AML-193 (cell line): ENCODE results near the gene INTS2.
"Not testable (repeated sequence)": the region's sequence is repeated elsewhere in the genome, so short reads cannot be mapped to it uniquely, and the experiment has no call there.

Experiments used
- DNase-seq, 2 experiments: peaks; one replicate each; lab custom pipeline; 2025; lab: John Stamatoyannopoulos, UW

Gene INTS2

DNA sequence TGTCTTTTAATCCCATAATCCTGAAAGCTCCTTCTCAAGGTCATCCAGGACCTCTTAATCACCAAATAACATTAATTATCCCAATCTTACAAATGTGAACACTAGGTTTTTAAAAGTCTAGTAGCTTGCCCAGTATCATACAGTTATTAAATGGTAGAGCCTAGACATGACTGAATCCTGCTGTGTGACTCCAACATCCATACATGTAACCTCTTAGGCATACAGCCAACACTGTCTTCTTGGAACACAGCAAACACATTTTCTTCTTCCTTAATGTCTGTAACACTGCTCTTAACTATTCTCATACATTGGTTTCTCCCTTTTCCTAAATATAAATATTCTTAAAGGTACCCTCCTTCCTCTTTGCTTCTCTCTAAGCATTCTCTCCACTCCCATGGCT lies 78.1 kb downstream of the INTS2 start:
- DNase-seq: no peak

DNA sequence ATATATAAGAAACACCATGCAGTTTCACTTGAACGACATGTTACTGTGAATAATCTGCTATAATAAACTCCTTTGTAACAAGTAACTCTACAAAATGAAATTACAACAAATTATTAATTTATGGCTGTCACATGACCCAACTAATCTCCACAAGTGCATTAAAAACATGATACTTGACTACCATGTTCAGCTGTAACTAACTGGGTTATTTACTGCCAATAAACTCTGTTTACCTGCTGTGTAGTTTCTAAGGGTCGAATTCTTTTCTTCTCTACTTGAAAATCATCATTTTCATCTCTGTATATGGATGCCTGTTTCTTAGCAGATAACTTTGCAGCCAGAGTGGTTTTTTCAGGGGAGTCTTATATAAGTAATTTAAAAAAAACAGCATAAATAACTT lies 78.9 kb downstream of the INTS2 start:
- DNase-seq: no peak

DNA sequence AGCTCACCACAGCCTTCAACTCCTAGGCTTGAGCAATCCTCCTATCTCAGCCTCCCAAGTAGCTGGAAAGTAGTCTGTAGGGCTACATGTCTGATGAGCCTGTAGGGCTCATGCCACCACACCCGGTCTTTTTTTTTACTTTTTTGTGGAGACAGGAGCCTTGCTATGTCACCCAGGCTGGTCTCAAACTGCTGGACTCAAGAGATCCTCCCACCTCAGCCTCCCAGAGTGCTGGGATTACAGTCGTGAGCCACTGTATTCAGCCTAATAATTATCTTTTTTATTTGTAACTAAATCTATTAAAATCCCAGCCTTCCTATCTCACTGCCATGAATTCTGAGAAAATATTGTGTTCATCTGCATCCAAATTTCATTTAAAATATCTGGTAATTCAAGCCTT lies 79.5 kb downstream of the INTS2 start:
- no peak for DNase-seq

DNA sequence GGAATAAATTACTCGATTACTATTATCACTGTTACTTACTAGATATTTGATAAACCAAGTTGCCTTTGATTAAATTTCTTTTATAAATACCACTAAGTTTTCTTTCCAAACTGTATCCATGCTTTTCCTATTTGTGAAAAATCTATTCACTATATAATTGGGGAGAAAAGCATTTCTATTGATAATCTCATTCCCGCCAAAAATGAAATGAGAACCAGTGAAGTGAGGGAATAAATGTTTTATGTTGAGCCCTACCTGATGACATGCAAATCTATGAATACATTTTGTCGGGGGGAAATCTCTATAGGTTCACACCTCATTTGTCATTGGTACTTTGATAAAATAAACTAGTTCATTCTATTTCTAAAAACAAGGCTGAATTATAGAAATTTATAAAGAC lies 80.1 kb downstream of the INTS2 start:
- DNase-seq: no peak

DNA sequence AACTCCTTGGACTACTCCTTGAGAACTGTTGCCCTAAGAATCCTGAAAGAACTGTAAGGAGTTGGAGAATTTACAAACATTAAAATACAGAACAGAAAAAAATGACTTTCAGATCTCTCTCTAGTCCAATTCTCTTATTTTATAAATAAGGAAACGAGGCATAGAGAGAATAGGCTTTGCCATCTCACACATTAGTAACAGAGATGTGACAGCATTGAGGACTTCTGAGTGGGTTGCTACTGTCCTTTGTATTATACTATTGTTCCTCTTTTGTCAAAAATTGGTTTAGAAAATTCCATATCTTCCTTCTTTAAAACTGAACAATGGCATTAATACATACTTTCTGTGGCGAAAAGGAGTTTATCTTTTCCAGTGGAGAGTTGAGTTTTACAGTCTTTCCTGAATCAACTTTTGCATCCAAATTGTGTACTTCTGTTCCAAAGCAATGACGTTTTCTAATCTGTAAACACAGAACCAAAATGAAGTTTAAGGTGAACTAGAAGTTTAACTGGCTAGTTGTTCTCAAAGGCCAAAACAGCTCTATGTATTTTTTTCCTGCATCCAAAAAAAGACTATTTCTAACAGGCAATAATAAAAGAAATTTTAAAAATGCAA lies 80.9 kb downstream of the INTS2 start:
- DNase-seq: no peak

DNA sequence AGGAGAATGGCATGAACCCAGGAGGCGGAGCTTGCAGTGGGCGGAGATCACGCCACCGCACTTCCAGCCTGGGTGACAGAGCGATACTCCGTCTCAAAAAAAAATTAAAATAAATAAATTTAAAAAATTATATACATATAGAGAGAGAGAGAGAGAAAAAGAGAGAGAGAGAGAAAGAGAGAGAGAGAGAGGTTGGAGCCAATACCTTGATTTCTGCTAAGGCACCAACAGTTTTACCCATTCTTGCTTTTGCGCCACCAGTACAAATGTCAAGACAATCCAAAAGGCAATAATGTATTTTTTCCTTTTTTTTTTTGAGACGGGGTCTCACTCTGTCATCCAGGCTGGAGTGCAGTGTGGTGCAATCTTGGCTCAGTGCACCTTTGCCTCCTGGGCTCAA lies 81.7 kb downstream of the INTS2 start:
- no peak for DNase-seq

DNA sequence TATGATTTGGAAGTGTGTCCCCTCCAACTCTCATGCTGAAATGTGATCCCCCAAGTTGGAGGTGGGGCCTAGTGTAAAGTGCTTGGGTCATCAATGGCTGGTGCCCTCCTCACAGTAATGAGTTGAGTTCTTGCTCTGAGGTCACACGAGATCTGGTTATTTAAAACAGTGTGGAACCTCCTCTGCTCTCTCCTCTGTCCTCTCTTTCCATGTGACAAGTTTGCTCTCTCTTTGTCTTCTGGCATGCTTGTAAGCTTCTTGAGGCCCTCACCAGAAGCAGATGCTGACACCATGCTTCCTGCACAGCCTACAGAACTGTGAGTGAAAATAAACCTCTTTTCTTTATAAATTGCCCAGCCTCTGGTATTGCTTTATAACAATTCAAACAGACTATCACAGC lies 84.3 kb downstream of the INTS2 start:
- no peak for DNase-seq

DNA sequence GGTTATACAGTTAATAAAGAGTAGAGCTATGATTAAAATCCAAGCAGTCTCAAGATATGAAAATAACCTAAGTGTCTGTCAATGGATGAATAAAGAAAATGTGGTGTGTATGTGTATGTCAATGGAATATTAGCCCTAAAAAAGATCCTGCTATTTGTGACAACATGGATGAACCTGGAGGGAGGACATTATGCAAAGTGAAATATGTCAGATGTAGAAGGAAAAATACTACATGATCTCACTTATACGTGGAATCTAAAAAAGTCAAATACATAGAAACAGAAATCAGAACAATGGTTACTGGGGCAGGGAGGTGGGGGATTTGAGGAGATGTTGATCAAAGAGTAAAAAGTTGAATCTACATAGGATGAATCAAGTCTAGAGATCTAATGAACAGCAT lies 84.9 kb downstream of the INTS2 start:
- no peak for DNase-seq

DNA sequence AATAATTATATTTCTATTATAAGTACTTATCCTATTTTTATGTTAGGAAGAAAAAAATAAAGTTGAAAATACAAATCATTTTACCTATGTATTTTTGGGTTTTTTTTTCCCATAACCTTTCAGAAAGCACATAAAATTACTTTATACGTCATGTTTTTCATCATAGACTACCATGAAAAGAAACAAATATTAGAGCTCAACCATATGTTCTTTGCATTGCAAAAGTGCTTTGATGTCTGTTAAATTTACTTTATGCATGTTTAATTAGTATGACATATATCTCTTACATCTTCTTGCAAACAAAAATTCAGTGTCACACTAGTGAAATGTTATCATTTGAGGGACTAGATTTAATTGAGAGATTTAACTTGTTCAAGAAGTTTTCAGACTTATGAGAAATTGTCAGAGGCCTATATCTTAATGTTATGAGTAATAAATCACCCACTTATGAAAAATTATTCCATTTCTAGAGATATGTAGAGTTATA lies 88.4 kb downstream of the INTS2 start:
- DNase-seq: no peak

DNA sequence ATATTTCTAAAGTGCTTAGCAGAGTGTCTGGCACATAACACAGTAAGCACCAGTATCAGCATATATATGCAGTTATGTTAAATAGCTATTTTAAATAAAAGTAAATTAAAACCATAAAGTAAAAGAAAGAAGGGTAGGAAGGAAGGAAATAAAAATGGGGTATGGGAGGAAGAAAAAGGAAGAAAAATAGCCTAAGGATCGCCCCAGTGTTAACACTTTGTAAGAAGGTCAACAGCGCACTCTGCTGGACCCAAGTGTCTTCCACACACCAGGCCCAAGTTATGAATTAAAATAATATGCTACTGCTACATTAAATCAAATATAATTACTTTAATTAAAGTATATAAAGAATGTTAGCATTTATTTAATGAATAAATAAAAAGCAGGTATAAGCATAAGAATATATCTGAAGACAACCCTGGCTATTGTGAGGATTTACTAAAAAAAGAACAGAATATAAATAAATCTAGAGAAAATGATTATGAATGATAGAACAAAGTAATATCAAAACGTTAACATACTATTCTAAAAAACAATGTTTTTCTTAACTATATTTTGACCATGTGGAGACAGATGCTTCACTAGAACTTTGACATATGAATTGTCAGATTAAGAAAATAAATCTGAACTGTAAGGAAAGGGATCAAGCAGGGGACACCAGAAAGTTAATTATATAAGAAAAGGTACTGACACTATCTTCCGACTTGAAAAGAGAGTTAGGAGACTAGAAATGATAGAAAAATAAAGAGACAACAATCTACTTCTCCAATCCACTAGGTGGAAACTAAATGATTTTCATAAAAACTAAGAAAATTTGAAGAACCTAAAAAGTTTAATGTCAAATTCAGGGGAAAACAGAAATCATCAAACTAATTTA lies 90.4 kb downstream of the INTS2 start:
- peak; percentile 72 to 79 for DNase-seq

DNA sequence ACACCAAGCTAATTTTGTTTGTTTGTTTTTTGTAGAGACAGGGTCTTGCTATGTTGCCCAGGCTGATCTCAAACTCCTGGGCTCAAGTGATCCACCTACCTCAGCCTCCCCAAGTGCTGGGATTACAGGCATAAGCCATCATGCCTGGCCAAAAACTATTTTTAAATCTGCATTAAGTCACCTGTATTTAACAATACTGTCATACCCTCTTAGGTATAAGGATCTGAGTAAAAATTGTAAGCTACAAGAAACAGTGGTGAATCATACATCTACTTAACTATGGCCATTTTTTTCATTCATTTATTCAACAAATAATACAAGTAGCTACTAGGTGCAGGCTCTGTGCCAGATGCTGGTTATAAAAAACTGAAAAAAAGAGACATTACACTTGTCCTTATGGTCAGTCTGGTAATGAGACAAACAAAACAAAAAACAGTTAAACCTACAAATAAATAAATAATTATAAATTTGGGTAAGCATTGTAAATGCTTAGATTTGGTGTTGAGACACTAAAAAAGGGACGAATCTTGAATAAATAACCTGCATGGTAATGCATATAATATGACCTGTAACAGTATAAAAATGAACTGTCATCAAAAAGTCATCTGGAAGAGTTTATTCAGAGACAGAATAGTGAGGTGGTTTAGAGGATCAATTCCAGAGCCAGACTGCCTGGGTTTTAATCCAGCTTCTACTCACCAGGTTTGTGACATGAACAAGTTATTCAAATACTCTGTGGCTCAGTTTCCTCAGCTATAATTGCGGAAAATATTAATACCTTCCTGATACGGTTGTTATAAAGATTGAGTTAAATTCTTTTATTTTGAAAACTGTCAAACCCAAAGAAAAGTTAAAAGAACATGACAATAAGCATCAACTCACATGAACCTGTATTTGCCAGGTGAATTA lies 91.3 kb downstream of the INTS2 start:
- no peak for DNase-seq

DNA sequence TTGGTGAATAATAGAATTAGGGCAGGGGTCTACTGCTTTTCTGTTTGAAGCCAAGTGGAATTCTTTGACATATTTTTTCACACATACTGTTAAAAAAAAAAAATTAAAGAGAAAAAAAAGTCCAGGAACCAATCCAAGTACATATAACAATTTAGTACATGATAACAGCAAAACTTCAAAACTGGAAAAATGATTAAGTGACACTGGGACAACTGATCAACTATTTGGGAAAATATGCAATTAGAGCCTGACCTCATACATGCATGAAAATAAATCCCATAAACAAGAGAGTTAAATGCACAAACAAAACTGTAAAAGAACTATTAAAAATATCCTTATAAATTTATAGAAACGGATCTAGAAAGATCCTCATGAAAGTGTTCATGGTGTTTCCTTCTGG lies 92.2 kb downstream of the INTS2 start:
- no peak for DNase-seq

DNA sequence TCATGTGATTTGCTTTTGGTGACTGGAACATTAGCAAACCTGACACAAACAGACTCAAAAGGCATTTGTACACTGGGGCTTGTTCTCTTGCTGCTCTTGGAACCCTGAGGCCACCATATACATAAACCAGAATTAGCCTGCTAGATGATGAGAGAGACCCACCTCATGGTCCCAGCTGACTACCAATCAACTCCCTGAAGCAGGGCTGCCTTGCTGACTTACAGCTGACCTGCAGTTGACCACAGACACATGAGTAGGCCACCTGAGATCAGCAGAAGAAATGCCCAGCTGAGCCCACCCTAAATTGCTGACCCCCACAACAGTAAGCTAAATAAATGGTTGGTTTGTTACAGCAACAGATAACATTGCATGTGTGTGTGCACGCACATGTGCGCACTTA lies 93.2 kb downstream of the INTS2 start:
- no peak for DNase-seq

DNA sequence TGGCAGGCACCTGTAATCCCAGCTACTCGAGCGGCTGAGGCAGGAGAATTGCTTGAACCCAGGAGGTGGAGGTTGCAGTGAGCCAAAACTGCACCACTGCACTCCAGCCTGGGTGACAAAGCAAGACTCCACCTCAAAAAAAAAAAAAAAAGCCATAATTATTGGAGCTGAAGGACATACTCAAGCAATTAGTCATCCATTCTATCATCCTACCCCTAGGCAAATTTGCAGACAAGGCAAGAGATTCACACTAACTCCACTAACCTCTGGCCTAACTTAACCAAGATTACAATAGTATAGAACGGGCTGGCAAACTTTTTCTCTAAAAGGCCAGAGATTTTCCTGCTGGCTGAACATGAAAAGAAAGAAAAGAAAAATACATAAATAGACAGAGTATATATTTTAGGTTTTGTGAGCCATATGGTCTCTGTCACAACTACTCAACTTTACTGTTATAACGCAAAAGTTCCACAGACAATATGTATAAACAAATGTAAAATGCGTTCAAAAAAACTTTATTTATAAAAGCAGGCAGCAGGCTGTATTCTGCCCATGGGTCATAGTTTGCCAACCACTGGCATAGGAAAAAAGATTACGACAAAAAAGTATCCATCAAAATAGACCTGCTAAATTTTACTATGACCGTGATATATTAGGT lies 94.1 kb downstream of the INTS2 start:
- no peak for DNase-seq

DNA sequence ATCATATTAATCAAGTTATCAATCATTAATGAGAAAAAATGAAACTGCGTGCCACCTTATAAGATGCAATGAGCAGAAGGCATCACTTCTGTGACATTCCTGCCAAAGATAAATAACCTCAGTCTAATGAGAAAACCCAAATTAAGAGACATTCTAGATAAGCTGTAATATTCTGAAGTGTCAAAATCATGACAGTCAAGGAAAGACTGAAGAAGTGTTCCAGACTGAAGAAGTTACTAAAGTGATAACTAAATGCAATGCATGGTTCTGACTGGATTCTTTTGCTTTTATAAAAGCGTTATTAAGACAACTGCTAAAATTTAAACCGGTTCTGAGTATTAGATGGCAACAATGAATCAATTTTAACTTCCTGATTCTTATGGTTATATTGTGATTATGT lies 95.3 kb downstream of the INTS2 start:
- DNase-seq: no peak

DNA sequence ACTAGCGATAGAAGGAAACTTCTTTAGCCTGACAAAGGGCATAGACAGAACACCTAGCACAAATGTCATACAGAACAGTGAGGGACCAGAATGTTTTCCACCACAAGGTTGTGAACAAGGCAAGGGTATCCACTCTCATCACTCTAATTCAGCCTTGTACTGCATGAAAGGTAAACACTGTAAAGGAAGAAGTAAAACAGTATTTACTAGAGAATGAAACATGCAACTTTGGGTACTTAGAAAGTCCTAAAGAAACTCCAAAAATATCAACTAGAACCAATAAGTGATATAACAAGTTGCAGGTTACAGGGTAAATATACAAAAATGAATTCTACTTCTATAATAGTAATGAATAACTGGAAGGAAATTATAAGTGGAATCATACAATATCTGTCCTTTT lies 96.7 kb downstream of the INTS2 start:
- DNase-seq: no peak

DNA sequence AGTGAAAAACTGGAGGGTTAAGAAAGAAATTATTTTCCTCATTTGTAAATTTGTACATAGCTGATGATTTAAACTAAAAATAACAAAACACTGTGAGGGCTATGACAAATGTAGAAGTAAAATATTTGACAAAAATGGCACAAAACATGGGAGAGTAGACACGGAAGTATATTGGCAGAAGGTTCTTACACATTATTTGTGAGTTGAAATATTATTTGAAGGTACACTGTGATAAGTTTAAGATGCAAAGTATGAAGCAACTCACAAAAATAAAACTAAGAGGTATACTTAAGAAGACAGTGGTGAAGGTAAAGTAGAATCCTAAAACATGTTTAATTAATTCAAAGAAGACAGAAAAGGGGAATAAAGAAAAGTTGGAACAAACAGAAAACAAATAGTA lies 99.1 kb downstream of the INTS2 start:
- no peak for DNase-seq

DNA sequence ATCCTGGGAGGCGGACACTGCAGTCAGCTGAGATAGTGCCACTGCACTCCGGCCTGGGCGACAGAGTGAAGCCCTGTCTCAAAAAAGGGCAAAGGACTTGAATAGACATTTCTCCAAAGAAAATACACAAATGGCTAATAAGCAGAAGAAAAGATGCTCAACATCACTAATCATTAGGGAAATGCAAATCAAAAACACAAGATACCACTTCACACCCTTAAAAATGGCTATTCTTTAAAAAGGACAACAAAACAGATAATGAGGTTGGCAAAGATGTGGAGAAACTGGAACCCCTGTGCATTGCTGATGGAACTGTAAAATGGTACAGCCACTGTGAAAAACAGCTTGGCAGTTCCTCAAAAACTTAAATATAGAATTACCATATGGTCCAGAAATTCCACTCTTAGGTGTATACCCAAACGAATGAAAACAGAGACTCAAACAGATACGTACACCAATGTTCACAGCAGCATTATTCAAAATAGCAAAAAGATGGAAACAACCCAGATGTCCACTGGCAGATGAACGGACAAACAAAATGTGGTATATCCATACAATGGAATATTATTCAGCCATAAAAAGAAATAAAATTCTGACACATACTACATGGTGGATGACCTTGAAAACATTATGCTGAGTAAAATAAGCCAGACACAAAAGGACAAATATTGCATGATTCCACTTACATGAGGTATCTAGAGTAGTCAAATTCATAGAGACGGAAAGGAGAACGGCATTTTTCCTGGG lies 100.0 kb downstream of the INTS2 start:
- no peak for DNase-seq

DNA sequence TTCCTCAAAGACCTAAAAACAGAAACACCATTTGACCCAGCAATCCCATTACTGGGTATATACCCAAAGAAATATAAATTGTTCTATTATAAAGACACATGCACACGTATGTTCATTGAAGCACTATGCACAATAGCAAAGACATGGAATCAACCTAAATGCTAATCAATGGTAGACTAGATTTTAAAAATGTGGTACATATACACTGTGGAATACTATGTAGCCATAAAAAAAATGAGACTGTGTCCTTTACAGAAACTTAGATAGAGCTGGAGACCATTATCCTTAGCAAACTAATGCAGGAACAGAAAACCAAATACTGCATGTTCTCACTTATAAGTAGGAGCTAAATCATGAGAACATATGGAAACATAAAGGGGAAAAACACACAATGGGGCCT lies 100.9 kb downstream of the INTS2 start:
- DNase-seq: not testable (repeated sequence)

DNA sequence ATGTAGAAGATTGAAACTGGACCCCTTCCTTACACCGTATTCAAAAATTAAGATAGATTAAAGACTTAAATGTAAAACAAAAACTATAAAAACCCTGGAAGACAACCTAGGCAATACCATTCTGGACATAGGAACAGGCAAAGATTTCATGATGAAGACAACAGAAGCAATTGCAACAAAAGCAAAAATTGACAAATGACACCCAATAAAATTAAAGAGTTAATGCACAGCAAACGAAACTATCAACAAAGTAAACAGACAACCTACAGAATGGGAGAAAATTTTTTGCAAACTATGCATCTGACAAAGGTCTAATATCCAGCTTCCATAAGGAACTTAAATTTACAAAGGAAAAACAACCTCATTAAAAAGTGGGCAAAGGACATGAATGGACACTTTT lies 101.6 kb downstream of the INTS2 start:
- DNase-seq: not testable (repeated sequence)

DNA sequence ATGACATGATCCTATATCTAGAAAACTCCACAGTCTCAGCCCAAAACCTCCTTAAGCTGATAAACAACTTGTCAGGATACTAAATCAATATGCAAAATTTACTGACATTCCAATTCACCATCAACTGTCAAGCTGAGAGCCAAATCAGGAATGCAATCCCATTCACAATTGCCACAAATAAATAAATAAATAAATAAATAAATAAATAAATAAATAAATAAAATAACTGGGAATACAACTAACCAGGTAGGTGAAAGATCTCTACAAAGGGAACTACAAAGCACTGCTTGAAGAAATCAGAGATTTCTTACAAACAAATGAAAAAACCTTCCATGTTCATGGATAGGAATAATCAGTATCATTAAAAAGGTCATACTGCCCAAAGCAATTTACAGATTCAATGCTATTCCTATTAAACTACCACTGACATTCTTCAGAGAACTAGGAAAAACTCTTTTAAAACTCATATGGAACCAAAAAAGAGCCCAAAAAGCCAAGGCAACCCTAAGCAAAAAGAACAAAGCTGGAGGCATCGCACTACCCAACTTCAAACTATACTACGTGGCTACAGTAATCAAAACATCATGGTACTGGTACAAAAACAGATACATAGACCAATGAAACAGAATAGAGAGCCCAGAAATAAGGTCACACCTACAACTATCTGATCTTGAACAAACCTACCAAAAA lies 102.2 kb downstream of the INTS2 start:
- no peak for DNase-seq
